ENCODE results near the gene SEMA5B.
A peak's percentile ranks its signal among the peaks of the same experiment; 100 is the strongest.

Gene SEMA5B

GRCh38 chr3:122945230-122945629 lies 82.3 kb downstream of the SEMA5B start:
- DNase-seq: no peak
- H3K4me3 ChIP-seq (ENCODE audit: low read depth, low read length): no peak overlapping the region
- H3K9me3 ChIP-seq (ENCODE audit: severe bottlenecking): no peaks in the 10 kb centered on the region
- no peaks in the 10 kb centered on the region for H3K36me3 ChIP-seq
- no peak overlapping the region for H3K27ac ChIP-seq
- TF ChIP-seq CTCF (IDR thresholded peaks at IDR 0.05; ENCODE audit: low read depth, low read length): no peak
- H3K27me3 ChIP-seq (ENCODE audit: insufficient read depth, low read depth, severe bottlenecking): no peaks in the 10 kb centered on the region

GRCh38 chr3:122944671-122945161 lies 82.8 kb downstream of the SEMA5B start:
- DNase-seq: no peak
- Histone ChIP-seq H3K27me3 (ENCODE audit: insufficient read depth, low read depth, severe bottlenecking) (no peaks in the 10 kb centered on the region), H3K9me3 (ENCODE audit: severe bottlenecking) (no peaks in the 10 kb centered on the region), H3K4me3 (ENCODE audit: low read depth, low read length) (no peak overlapping the region), H3K27ac (no peak overlapping the region), H3K36me3 (no peaks in the 10 kb centered on the region)
- no peak for TF ChIP-seq CTCF (IDR thresholded peaks at IDR 0.05; ENCODE audit: low read depth, low read length)

- no peak for TF ChIP-seq CTCF (IDR thresholded peaks at IDR 0.05; ENCODE audit: low read depth, low read length)
- Histone ChIP-seq H3K27me3 (ENCODE audit: insufficient read depth, low read depth, severe bottlenecking) (no peaks in the 10 kb centered on the region), H3K4me3 (ENCODE audit: low read depth, low read length) (no peak overlapping the region), H3K36me3 (no peaks in the 10 kb centered on the region), H3K9me3 (ENCODE audit: severe bottlenecking) (no peaks in the 10 kb centered on the region), H3K27ac (no peak overlapping the region)
- no peak for DNase-seq
Observed at GRCh38 chr3:122943828-122944190, 83.8 kb downstream of the SEMA5B start.

GRCh38 chr3:122942937-122943827 lies 84.4 kb downstream of the SEMA5B start:
- Histone ChIP-seq H3K4me3 (ENCODE audit: low read depth, low read length) (no peak overlapping the region), H3K27me3 (ENCODE audit: insufficient read depth, low read depth, severe bottlenecking) (no peaks in the 10 kb centered on the region), H3K36me3 (no peaks in the 10 kb centered on the region), H3K27ac (peak overlapping the region; percentile 28), H3K9me3 (ENCODE audit: severe bottlenecking) (no peaks in the 10 kb centered on the region)
- peak; percentile 91 for DNase-seq
- peak; percentile 94 for TF ChIP-seq CTCF (IDR thresholded peaks at IDR 0.05; ENCODE audit: low read depth, low read length)

GRCh38 chr3:122942239-122942638 lies 85.3 kb downstream of the SEMA5B start:
- Histone ChIP-seq H3K9me3 (ENCODE audit: severe bottlenecking) (no peaks in the 10 kb centered on the region), H3K4me3 (ENCODE audit: low read depth, low read length) (no peak overlapping the region), H3K27me3 (ENCODE audit: insufficient read depth, low read depth, severe bottlenecking) (no peaks in the 10 kb centered on the region), H3K36me3 (no peaks in the 10 kb centered on the region), H3K27ac (no peak overlapping the region; the same call in none of the 2 replicates)
- DNase-seq: no peak
- no peak for TF ChIP-seq CTCF (IDR thresholded peaks at IDR 0.05; ENCODE audit: low read depth, low read length)
